ENCODE results near the gene PRDM16. TPM values are rescaled to one million over a fixed set of nuclear protein-coding genes. Genes with fewer than 3 reads are reported as not detected.

PRDM16 gene
- polyA plus RNA-seq, 1 donor from 2014 or later = 0.21 TPM

DNA sequence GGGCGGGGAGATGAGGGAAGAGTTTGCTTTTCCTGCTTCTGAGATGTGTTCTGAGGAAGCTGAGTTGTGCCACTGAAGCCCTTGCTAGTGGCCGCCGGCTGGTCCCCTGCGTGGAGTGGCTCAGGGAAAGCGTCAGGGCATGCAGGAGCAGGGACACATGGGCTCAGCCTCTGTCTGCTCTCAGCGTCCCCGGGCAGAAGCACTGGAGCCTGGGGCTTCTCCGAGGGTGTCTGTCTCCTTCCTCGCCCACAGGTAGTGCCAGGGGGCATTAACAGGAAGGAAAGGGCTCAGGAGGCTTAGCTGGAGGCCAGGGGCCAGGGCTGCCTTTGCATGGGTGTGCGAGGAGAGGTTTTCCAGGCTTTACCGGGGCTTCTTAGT lies 7.3 kb downstream of the PRDM16 start:
- H3K9ac ChIP-seq (ENCODE audit: low read length) = no peak overlapping the region
- H3K4me3 ChIP-seq (ENCODE audit: low read length) = no peak overlapping the region
- no peaks in the 10 kb centered on the region for H3K9me2 ChIP-seq (ENCODE audit: insufficient read depth, low read length)

DNA sequence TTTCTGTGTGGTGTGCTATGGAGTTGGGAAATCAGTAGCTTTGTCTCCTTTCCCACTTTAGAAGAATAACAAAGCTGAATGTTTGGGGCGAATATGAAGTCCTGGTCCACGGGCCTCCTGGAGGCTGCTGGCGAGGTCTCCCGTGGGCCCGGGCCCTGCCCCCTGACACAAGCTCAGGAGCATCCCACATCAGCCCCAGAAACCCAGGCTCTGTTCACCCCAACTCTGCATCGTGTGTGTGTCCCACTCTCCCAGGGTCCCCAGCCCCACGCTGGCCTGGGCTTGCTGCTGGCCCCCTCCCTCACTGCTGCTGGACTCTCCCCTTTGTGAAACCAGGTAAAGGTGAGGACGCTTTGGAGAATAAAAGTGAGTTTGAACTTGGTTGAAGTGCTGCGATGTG lies 8.1 kb downstream of the PRDM16 start:
- Histone ChIP-seq H3K9ac (ENCODE audit: low read length) (no peak overlapping the region), H3F3A (ENCODE audit: insufficient read depth, low read length, poor library complexity, severe bottlenecking) (no peaks in the 10 kb centered on the region), H4K20me1 (ENCODE audit: insufficient read depth) (no peaks in the 10 kb centered on the region), H3K36me3 (ENCODE audit: insufficient read depth, low read length) (no peaks in the 10 kb centered on the region), H3K9me3 (ENCODE audit: low read length) (no peaks in the 10 kb centered on the region), H3K4me2 (ENCODE audit: low read length) (no peak overlapping the region), H3K27ac (ENCODE audit: low read length) (no peak overlapping the region), H2AFZ (ENCODE audit: low read depth, low read length) (no peak overlapping the region), H3K9me2 (ENCODE audit: insufficient read depth, low read length) (no peaks in the 10 kb centered on the region), H3K27me3 (ENCODE audit: insufficient read depth, low read depth, low read length) (peaks cover 23% of the 10 kb centered on the region), H3K79me2 (replicated peaks; ENCODE audit: insufficient read depth, low read length) (peaks cover 97% of the 10 kb centered on the region), H3K4me3 (ENCODE audit: low read length) (no peak overlapping the region)
- TF ChIP-seq EZH2 (IDR thresholded peaks at IDR 0.05; ENCODE audit: borderline replicate concordance, insufficient read depth, low read length, poor library complexity, severe bottlenecking) = no peak
- no peak for TF ChIP-seq SMC3 (conservative IDR thresholded peaks at IDR 0.05; ENCODE audit: poor library complexity)
- TF ChIP-seq, protein P1, sequence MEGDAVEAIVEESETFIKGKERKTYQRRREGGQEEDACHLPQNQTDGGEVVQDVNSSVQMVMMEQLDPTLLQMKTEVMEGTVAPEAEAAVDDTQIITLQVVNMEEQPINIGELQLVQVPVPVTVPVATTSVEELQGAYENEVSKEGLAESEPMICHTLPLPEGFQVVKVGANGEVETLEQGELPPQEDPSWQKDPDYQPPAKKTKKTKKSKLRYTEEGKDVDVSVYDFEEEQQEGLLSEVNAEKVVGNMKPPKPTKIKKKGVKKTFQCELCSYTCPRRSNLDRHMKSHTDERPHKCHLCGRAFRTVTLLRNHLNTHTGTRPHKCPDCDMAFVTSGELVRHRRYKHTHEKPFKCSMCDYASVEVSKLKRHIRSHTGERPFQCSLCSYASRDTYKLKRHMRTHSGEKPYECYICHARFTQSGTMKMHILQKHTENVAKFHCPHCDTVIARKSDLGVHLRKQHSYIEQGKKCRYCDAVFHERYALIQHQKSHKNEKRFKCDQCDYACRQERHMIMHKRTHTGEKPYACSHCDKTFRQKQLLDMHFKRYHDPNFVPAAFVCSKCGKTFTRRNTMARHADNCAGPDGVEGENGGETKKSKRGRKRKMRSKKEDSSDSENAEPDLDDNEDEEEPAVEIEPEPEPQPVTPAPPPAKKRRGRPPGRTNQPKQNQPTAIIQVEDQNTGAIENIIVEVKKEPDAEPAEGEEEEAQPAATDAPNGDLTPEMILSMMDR (IDR thresholded peaks at IDR 0.05; ENCODE audit: poor library complexity, severe bottlenecking) = no peak
- TF ChIP-seq EP300 (conservative IDR thresholded peaks at IDR 0.05; ENCODE audit: poor library complexity, severe bottlenecking) = no peak
- no peak for TF ChIP-seq POLR2AphosphoS5 (IDR thresholded peaks at IDR 0.05)
- TF ChIP-seq MXI1 (conservative IDR thresholded peaks at IDR 0.05; ENCODE audit: poor library complexity, severe bottlenecking) = no peak
- TF ChIP-seq, protein P2, sequence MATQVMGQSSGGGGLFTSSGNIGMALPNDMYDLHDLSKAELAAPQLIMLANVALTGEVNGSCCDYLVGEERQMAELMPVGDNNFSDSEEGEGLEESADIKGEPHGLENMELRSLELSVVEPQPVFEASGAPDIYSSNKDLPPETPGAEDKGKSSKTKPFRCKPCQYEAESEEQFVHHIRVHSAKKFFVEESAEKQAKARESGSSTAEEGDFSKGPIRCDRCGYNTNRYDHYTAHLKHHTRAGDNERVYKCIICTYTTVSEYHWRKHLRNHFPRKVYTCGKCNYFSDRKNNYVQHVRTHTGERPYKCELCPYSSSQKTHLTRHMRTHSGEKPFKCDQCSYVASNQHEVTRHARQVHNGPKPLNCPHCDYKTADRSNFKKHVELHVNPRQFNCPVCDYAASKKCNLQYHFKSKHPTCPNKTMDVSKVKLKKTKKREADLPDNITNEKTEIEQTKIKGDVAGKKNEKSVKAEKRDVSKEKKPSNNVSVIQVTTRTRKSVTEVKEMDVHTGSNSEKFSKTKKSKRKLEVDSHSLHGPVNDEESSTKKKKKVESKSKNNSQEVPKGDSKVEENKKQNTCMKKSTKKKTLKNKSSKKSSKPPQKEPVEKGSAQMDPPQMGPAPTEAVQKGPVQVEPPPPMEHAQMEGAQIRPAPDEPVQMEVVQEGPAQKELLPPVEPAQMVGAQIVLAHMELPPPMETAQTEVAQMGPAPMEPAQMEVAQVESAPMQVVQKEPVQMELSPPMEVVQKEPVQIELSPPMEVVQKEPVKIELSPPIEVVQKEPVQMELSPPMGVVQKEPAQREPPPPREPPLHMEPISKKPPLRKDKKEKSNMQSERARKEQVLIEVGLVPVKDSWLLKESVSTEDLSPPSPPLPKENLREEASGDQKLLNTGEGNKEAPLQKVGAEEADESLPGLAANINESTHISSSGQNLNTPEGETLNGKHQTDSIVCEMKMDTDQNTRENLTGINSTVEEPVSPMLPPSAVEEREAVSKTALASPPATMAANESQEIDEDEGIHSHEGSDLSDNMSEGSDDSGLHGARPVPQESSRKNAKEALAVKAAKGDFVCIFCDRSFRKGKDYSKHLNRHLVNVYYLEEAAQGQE (IDR thresholded peaks at IDR 0.05; ENCODE audit: borderline replicate concordance) = no peak
- TF ChIP-seq TAF1 (IDR thresholded peaks at IDR 0.05; ENCODE audit: low read depth) = no peak
- no peak for TF ChIP-seq RAD21 (conservative IDR thresholded peaks at IDR 0.05)

More for the DNA sequence above, 7.3 kb downstream of the PRDM16 start:
- Histone ChIP-seq H2AFZ (ENCODE audit: low read depth, low read length) (no peak overlapping the region), H3F3A (ENCODE audit: insufficient read depth, low read length, poor library complexity, severe bottlenecking) (no peaks in the 10 kb centered on the region), H3K27me3 (ENCODE audit: insufficient read depth, low read depth, low read length) (peaks cover 30% of the 10 kb centered on the region), H4K20me1 (ENCODE audit: insufficient read depth) (no peaks in the 10 kb centered on the region), H3K79me2 (replicated peaks; ENCODE audit: insufficient read depth, low read length) (peaks cover 98% of the 10 kb centered on the region), H3K4me2 (ENCODE audit: low read length) (no peak overlapping the region), H3K9me3 (ENCODE audit: low read length) (no peaks in the 10 kb centered on the region), H3K36me3 (ENCODE audit: insufficient read depth, low read length) (no peaks in the 10 kb centered on the region), H3K27ac (ENCODE audit: low read length) (no peak overlapping the region)
- TF ChIP-seq TAF1 (IDR thresholded peaks at IDR 0.05; ENCODE audit: low read depth) (no peak), RAD21 (conservative IDR thresholded peaks at IDR 0.05) (no peak), SMC3 (conservative IDR thresholded peaks at IDR 0.05; ENCODE audit: poor library complexity) (no peak), MXI1 (conservative IDR thresholded peaks at IDR 0.05; ENCODE audit: poor library complexity, severe bottlenecking) (no peak), EZH2 (IDR thresholded peaks at IDR 0.05; ENCODE audit: borderline replicate concordance, insufficient read depth, low read length, poor library complexity, severe bottlenecking) (no peak), EP300 (conservative IDR thresholded peaks at IDR 0.05; ENCODE audit: poor library complexity, severe bottlenecking) (no peak), POLR2AphosphoS5 (IDR thresholded peaks at IDR 0.05) (no peak)
- TF ChIP-seq, protein P1 (IDR thresholded peaks at IDR 0.05; ENCODE audit: poor library complexity, severe bottlenecking) = no peak
- TF ChIP-seq, protein P2 (IDR thresholded peaks at IDR 0.05; ENCODE audit: borderline replicate concordance) = no peak

Data from neural cell (in vitro differentiated cells).